Spinal cord (tissue), 10 donors: Measurements from ENCODE around the gene TMEM109. TPM values are rescaled to one million over a fixed set of nuclear protein-coding genes. Genes with fewer than 3 reads are reported as not detected.

Experiments used
- DNase-seq, 6 donors: peaks; one replicate each; pipeline versions ENCODE4 v3.0.0 to v3.0.0-alpha.2; 2013 to 2015; ENCODE audit warnings: low spot score in 6 of 6, low read depth in 4 of 6
- H3K27ac ChIP-seq: one replicate; pipeline ENCODE4 v1.5.1; 2013; ENCODE audit warnings: low read depth, low read length, control low read depth
- H3K27me3 ChIP-seq: one replicate; pipeline ENCODE4 v1.6.1; 2013; ENCODE audit warnings: low read length; ENCODE audit not compliant: control insufficient read depth, insufficient read depth
- H3K36me3 ChIP-seq: one replicate; pipeline ENCODE4 v1.6.1; 2013; ENCODE audit warnings: low read length; ENCODE audit not compliant: control insufficient read depth, insufficient read depth
- H3K4me1 ChIP-seq: one replicate; pipeline ENCODE4 v1.6.1; 2013; ENCODE audit warnings: low read length; ENCODE audit not compliant: control insufficient read depth, insufficient read depth
- H3K4me3 ChIP-seq: one replicate; pipeline ENCODE4 v1.5.1; 2013; ENCODE audit warnings: low read depth, low read length, control low read depth
- H3K9me3 ChIP-seq: one replicate; pipeline ENCODE4 v1.6.1; 2013; ENCODE audit warnings: low read length; ENCODE audit not compliant: control insufficient read depth, insufficient read depth
- WGBS: methylation state at CpG from one replicate; pipeline ENCODE4 v1.1.5; 2013; ENCODE audit warnings: missing lambda C conversion rate; ENCODE audit not compliant: insufficient coverage; 5-methylcytosine and 5-hydroxymethylcytosine counted together
- polyA plus RNA-seq, 2 donors: library from polyadenylated mRNA; unstranded; fragments of 120-200 nt; gene quantifications; one replicate each; pipeline ENCODE4 v1.2.1, GENCODE V29; 2013; ENCODE audit not compliant: insufficient read length in 2 of 2
- total RNA-seq, 2 donors: library from RNA; depleted of rRNA in 1 of 2; stranded (reverse); fragments of 120-200 nt in 1 of 2; fragments of >200 nt in 1 of 2; gene quantifications; one replicate each; pipeline versions ENCODE4 v1.2.3 to v1.2.4, GENCODE V29; 2013 to 2014
- donor health status: healthy.

TMEM109 gene
- total and polyA plus RNA-seq, 4 donors = 33.5 to 44.7 (median 37.3) TPM

DNA sequence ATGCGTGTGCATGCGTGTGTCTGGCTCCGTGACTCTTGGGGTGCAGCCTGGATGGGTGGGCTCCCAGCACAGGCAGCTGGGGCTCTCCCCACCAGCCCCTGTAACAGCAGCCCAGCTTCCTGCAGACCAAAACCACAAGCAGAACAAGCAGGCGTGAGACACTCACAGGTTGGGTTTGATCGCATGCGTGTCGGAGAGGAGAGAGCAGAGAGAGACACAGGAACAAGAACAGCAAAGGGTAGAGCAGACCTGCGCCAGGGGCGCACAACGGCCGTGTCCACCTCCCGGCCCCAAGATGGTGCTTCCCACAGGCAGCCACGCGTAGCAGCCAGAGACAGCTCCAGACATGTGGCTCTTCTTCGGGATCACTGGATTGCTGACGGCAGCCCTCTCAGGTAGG, 57.6 kb downstream of the TMEM109 start, which contains the start of gene CD6:
Gene CD6 (plus strand): TSS at position 161 of the 400 bp plus-strand sequence. CDS start 186 bp downstream, at position 347.
- DNase-seq = no peak
- Histone ChIP-seq H3K9me3 (no peaks in the 10 kb centered on the region), H3K4me1 (peaks cover 25% of the 10 kb centered on the region), H3K36me3 (no peaks in the 10 kb centered on the region), H3K27me3 (no peaks in the 10 kb centered on the region), H3K27ac (no peak within 1 kb of the TSS), H3K4me3 (no peak within 1 kb of the TSS)
- 89% methylated on average over 15 of the region's 16 CpGs for WGBS

DNA sequence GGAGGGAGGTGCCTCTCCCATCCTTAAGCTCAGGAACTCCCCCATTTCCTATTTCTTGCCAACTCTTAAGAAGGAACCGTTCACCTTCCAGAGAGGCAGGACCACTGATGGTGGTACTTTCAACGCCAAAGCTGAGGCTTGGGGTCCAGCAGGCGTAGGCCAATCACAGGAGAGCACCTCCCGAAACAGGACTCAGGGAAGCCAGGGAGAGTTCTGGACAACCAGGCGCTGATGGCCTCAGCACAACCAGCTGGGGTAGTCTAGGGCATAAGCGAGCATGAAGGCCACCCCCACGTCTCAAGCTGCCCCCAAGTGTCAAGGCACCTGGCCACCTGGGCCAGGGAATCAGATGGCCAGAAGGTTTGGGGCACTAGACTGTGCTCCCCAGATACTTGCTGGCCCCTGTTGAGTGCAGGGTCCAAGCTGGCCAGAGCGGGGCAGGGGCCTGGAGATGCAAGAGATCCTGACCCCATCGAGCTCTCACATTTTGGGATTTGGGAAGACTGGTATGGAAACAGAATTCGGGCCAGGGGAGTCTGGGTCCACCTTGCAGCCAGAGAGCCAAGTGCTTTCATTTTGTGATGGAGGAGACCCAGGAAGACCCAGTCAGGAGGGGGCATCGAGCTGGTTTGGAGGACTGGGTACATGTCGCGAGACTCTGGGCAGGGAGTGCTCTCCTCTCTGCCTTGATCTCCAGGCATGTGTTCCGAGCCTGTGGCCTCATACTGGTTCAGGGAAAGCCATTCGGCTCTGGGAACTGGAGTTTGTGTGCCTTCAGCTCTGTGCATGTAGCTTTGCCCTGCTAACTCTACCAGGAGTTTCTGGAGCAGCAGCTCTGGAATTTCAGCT, 58.4 kb downstream of the TMEM109 start:
- 94% methylated on average over 15 of the region's 15 CpGs for WGBS
- Histone ChIP-seq H3K27me3 (no peaks in the 10 kb centered on the region), H3K27ac (no peak overlapping the region), H3K36me3 (no peaks in the 10 kb centered on the region), H3K9me3 (no peaks in the 10 kb centered on the region), H3K4me3 (no peak overlapping the region), H3K4me1 (peaks cover 25% of the 10 kb centered on the region)
- no peak for DNase-seq

Other genes with a start within 250 kb of the TMEM109 start
- gene MS4A8, start 214.5 kb upstream of the TMEM109 start, total RNA-seq = 1 to 10 TPM in 1 of 2 donors, under 1 TPM in 1; 0.40 to 2.8 TPM
- under 1 TPM in 1 of 2 donors, not detected in 1; 0.72 TPM for gene MS4A8, start 214.5 kb upstream of the TMEM109 start, polyA plus RNA-seq
- not detected for gene MS4A18, start 189.4 kb upstream of the TMEM109 start, total RNA-seq
- gene MS4A18, start 189.4 kb upstream of the TMEM109 start, polyA plus RNA-seq = not detected
- under 1 TPM in 1 of 2 donors, not detected in 1; 0.17 TPM for gene MS4A15, start 157.3 kb upstream of the TMEM109 start, total RNA-seq
- not detected for gene MS4A15, start 157.3 kb upstream of the TMEM109 start, polyA plus RNA-seq
- gene MS4A10, start 128.8 kb upstream of the TMEM109 start, total RNA-seq = not detected
- not detected for gene MS4A10, start 128.8 kb upstream of the TMEM109 start, polyA plus RNA-seq
- gene CCDC86, start 72.0 kb upstream of the TMEM109 start, total RNA-seq = 1 to 10 TPM; 6.5 to 8.9 TPM
- 10 to 100 TPM; 19.8 TPM for gene CCDC86, start 72.0 kb upstream of the TMEM109 start, polyA plus RNA-seq
- gene PTGDR2, start 58.2 kb upstream of the TMEM109 start, total RNA-seq = 1 to 10 TPM; 1.2 to 1.9 TPM
- gene PTGDR2, start 58.2 kb upstream of the TMEM109 start, polyA plus RNA-seq = 1 to 10 TPM; 3.2 to 3.8 TPM
- not detected for gene ZP1, start 46.6 kb upstream of the TMEM109 start, total RNA-seq
- under 1 TPM in 1 of 2 donors, not detected in 1; 0.72 TPM for gene ZP1, start 46.6 kb upstream of the TMEM109 start, polyA plus RNA-seq
- gene PRPF19, start 7.6 kb upstream of the TMEM109 start, total RNA-seq = 10 to 100 TPM; 49.0 to 50.2 TPM
- 100 to 1,000 TPM; 105 to 115 TPM for gene PRPF19, start 7.6 kb upstream of the TMEM109 start, polyA plus RNA-seq
- 100 to 1,000 TPM in 1 of 2 donors, 10 to 100 TPM in 1; 59.0 to 114 TPM for gene TMEM132A, start 10.3 kb downstream of the TMEM109 start, total RNA-seq
- 100 to 1,000 TPM; 198 to 222 TPM for gene TMEM132A, start 10.3 kb downstream of the TMEM109 start, polyA plus RNA-seq
- gene SLC15A3, start 38.0 kb downstream of the TMEM109 start, total RNA-seq = 10 to 100 TPM; 20.3 to 31.8 TPM
- 10 to 100 TPM; 29.5 to 35.5 TPM for gene SLC15A3, start 38.0 kb downstream of the TMEM109 start, polyA plus RNA-seq
- 1 to 10 TPM in 1 of 2 donors, under 1 TPM in 1; 0.61 to 1.6 TPM for gene CD6, start 57.5 kb downstream of the TMEM109 start, total RNA-seq
- 1 to 10 TPM; 5.0 to 8.4 TPM for gene CD6, start 57.5 kb downstream of the TMEM109 start, polyA plus RNA-seq
- gene CD5, start 188.3 kb downstream of the TMEM109 start, total RNA-seq = under 1 TPM in 1 of 2 donors, not detected in 1; 0.10 TPM
- gene CD5, start 188.3 kb downstream of the TMEM109 start, polyA plus RNA-seq = under 1 TPM; 0.08 to 0.15 TPM
- 10 to 100 TPM in 1 of 2 donors, 1 to 10 TPM in 1; 4.8 to 11.4 TPM for gene VPS37C, start 247.3 kb downstream of the TMEM109 start, total RNA-seq
- gene VPS37C, start 247.3 kb downstream of the TMEM109 start, polyA plus RNA-seq = 10 to 100 TPM; 14.1 to 16.5 TPM